Nephron progenitor cell (in vitro differentiated cells): ENCODE results near the gene MRC1.

Source experiments
- DNase-seq: peaks from one replicate; pipeline ENCODE4 v3.0.0; 2021
- H3K27ac Mint-ChIP-seq: 2 replicates; pipeline ENCODE4 v1.8.0; 2021; ENCODE audit warnings: mild to moderate bottlenecking, moderate library complexity, mixed read lengths
- H3K27me3 Mint-ChIP-seq: 2 replicates; pipeline ENCODE4 v1.8.0; 2021; ENCODE audit warnings: mild to moderate bottlenecking, low read depth, mixed read lengths; ENCODE audit not compliant: poor library complexity
- H3K36me3 Mint-ChIP-seq: 2 replicates; pipeline ENCODE4 v1.8.0; 2021; ENCODE audit warnings: low read depth, mixed read lengths
- H3K4me1 Mint-ChIP-seq: 2 replicates; pipeline ENCODE4 v1.8.0; 2021; ENCODE audit warnings: mixed read lengths
- H3K4me3 Mint-ChIP-seq: 2 replicates; pipeline ENCODE4 v1.8.0; 2021; ENCODE audit warnings: mild to moderate bottlenecking, moderate library complexity, mixed read lengths
- H3K9me3 Mint-ChIP-seq: 2 replicates; pipeline ENCODE4 v1.8.0; 2021; ENCODE audit warnings: mild to moderate bottlenecking, moderate library complexity, mixed read lengths
- TF ChIP-seq, protein P1 (sequence below): fragments of 200-600 bp; sonication (generic); IDR thresholded peaks from 2 replicates; pipeline ENCODE4 v1.5.0; 2021; ENCODE audit warnings: antibody characterized with exemption

The MRC1 gene

DNA sequence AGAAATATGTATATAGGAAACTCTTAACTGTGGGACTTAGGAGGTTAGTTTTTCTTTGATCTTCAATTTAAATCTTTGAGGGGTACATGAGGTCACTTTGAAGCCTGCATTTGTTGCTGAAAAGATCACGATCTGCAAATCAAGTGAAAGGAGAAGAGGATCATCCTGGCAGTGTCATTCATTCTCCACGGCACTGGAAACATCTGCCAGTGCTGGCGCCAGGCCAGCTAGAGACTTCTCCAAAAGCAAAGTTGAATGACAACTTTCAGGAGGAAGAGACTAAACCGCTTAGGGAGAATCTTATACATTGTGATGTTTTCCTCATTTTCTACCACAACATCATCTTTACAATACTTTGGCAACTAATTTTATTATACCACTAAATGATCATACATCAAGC, 42.5 kb downstream of the MRC1 start:
- Mint-ChIP-seq H3K4me1 (peaks cover 11% of the 10 kb centered on the region), H3K27ac (no peak overlapping the region)
- TF ChIP-seq, protein P1, sequence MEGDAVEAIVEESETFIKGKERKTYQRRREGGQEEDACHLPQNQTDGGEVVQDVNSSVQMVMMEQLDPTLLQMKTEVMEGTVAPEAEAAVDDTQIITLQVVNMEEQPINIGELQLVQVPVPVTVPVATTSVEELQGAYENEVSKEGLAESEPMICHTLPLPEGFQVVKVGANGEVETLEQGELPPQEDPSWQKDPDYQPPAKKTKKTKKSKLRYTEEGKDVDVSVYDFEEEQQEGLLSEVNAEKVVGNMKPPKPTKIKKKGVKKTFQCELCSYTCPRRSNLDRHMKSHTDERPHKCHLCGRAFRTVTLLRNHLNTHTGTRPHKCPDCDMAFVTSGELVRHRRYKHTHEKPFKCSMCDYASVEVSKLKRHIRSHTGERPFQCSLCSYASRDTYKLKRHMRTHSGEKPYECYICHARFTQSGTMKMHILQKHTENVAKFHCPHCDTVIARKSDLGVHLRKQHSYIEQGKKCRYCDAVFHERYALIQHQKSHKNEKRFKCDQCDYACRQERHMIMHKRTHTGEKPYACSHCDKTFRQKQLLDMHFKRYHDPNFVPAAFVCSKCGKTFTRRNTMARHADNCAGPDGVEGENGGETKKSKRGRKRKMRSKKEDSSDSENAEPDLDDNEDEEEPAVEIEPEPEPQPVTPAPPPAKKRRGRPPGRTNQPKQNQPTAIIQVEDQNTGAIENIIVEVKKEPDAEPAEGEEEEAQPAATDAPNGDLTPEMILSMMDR, result no peak

DNA sequence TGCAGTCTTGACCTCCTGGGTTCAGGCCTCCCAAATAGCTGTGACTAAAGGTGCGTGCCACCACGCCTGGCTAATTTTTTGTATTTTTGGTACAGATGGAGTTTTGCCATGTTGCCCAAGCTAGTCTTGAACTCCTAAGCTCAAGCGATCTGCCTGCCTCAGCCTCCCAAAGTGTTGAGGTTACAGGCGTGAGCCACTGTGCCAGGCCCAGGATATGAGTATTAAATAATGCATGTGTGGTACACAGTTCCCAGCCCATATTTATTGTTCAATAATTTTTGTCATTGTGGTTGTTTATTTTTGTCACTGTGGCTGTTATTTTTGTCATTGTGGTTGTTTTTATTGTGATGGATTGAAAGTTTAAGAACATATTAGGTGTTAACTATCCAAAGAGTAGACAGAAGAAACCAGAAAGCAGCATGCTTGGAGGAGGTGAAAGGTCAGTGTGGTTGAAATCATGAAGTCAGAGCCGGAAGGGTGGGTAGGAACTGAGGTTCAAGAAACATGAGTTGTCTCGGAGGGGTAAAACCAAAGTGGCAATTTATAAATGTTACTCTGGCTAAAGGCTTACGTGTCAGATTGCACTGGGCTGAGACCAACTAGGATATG, 45.0 kb downstream of the MRC1 start:
- TF ChIP-seq, protein P1, result no peak
- Mint-ChIP-seq H3K27me3 (peaks cover 2% of the 10 kb centered on the region), H3K27ac (no peak overlapping the region), H3K36me3 (peaks cover 5% of the 10 kb centered on the region), H3K4me1 (peaks cover 11% of the 10 kb centered on the region), H3K9me3 (peaks cover 26% of the 10 kb centered on the region), H3K4me3 (no peak overlapping the region)
- no peak for DNase-seq

More for the DNA sequence above, 42.5 kb downstream of the MRC1 start:
- H3K36me3 Mint-ChIP-seq, result no peaks in the 10 kb centered on the region
- no peak overlapping the region for H3K4me3 Mint-ChIP-seq
- no peak for DNase-seq
- H3K9me3 Mint-ChIP-seq, result peaks cover 12% of the 10 kb centered on the region
- peaks cover 2% of the 10 kb centered on the region for H3K27me3 Mint-ChIP-seq

- H3K36me3 Mint-ChIP-seq, result peaks cover 5% of the 10 kb centered on the region
- H3K4me3 Mint-ChIP-seq, result no peak overlapping the region
- peaks cover 7% of the 10 kb centered on the region for H3K27me3 Mint-ChIP-seq
- peaks cover 30% of the 10 kb centered on the region for H3K9me3 Mint-ChIP-seq
- no peak overlapping the region for H3K27ac Mint-ChIP-seq
- DNase-seq, result no peak
- H3K4me1 Mint-ChIP-seq, result no peaks in the 10 kb centered on the region
- TF ChIP-seq, protein P1, result no peak
Observed at GRCh38 chr10:17857040-17857439, 47.9 kb downstream of the MRC1 start.

DNA sequence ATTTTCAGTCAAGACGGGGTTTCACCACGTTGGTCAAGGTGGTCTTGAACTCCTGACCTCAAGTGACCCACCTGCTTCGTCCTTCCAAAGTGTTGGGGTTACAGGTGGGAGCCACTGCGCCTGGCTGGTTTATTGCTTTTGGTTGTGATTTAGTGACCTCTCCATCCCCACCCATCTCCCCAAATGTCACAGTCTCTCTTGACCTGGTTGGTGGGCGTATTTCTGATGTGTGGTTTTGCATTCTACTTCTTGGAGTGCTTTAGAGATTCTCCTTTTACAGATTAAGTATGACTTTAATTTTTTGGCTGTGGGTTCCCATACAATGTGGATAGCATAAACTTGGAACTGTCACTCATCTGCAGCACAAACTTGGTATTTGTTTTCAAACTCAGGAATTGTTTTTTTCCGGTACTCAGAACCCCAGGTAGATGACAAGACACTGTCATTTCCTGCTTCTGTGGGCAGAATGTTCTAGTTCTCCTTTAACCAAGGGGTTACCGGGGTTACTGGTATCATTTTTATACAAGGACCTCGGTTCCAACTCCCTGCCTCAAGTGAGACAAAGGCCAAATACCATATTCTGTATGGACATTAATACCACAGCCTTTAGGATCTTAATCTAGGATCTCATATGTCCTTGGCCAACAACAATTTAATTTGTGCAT, 50.5 kb downstream of the MRC1 start:
- no peak overlapping the region for H3K4me3 Mint-ChIP-seq
- H3K9me3 Mint-ChIP-seq, result peaks cover 25% of the 10 kb centered on the region
- TF ChIP-seq, protein P1, result no peak
- H3K4me1 Mint-ChIP-seq, result no peaks in the 10 kb centered on the region
- peaks cover 5% of the 10 kb centered on the region for H3K36me3 Mint-ChIP-seq
- peaks cover 7% of the 10 kb centered on the region for H3K27me3 Mint-ChIP-seq
- no peak overlapping the region for H3K27ac Mint-ChIP-seq
- no peak for DNase-seq

GRCh38 chr10:17861760-17862159, 52.6 kb downstream of the MRC1 start:
- peaks cover 18% of the 10 kb centered on the region for H3K9me3 Mint-ChIP-seq
- no peak overlapping the region for H3K4me3 Mint-ChIP-seq
- TF ChIP-seq, protein P1, result no peak
- H3K4me1 Mint-ChIP-seq, result no peaks in the 10 kb centered on the region
- peaks cover 5% of the 10 kb centered on the region for H3K36me3 Mint-ChIP-seq
- no peak for DNase-seq
- no peak overlapping the region for H3K27ac Mint-ChIP-seq
- H3K27me3 Mint-ChIP-seq, result peaks cover 7% of the 10 kb centered on the region

GRCh38 chr10:17865351-17865750, 56.2 kb downstream of the MRC1 start:
- Mint-ChIP-seq H3K9me3 (no peaks in the 10 kb centered on the region), H3K27ac (no peak overlapping the region), H3K4me1 (no peaks in the 10 kb centered on the region), H3K4me3 (no peak overlapping the region), H3K27me3 (peaks cover 13% of the 10 kb centered on the region), H3K36me3 (no peaks in the 10 kb centered on the region)
- no peak for DNase-seq
- TF ChIP-seq, protein P1, result no peak
